Adrenal gland (tissue), 5 donors: ENCODE data around the gene AFP.

Experiments used
- CTCF ChIP-seq, 6 experiments: fragments of 450-650 bp in 4 of 6; fragments of 200-600 bp in 2 of 6; sonication (generic) in 1 of 6; IDR thresholded peaks; 1 replicate in 5 of 6; 2 replicates in 1 of 6; pipeline versions ENCODE4 v1.5.1 to v1.8.0; 2016 to 2021; ENCODE audit warnings: antibody characterized with exemption in 6 of 6, mild to moderate bottlenecking in 2 of 6, moderate library complexity in 1 of 6
- POLR2A ChIP-seq, 2 donors: fragments of 450-650 bp; IDR thresholded peaks; one replicate each; pipeline ENCODE4 v1.6.1; 2017; ENCODE audit warnings: antibody characterized with exemption in 2 of 2, mild to moderate bottlenecking in 2 of 2, moderate library complexity in 1 of 2
- donor health status: DM: no; HTN: no; CAD: no.

- no peak for TF ChIP-seq POLR2A (IDR thresholded peaks at IDR 0.05)
- no peak for TF ChIP-seq CTCF (IDR thresholded peaks at IDR 0.05)
Measured at GRCh38 chr4:73479323-73479722, 43.3 kb downstream of the AFP start.
